Ecto neural progenitor cell (in vitro differentiated cells): ENCODE results near the gene TWSG1.
"Not testable (repeated sequence)": the region's sequence is repeated elsewhere in the genome, so short reads cannot be mapped to it uniquely, and the experiment has no call there.

Experiments
- DNase-seq: peaks from one replicate; pipeline ENCODE4 v3.0.0-alpha.2; 2018; ENCODE audit warnings: low spot score

The TWSG1 gene

GRCh38 chr18:9335697-9336045, 1.1 kb downstream of the TWSG1 start:
- no peak for DNase-seq

GRCh38 chr18:9336827-9337226, 2.3 kb downstream of the TWSG1 start:
- no peak for DNase-seq

GRCh38 chr18:9337873-9338272, 3.3 kb downstream of the TWSG1 start:
- DNase-seq = no peak

GRCh38 chr18:9340472-9340871, 5.9 kb downstream of the TWSG1 start:
- DNase-seq = no peak

- no peak for DNase-seq
These were observed 9.0 kb downstream of the TWSG1 start for GRCh38 chr18:9343577-9343976.

GRCh38 chr18:9346775-9347174, 12.2 kb downstream of the TWSG1 start:
- no peak for DNase-seq

GRCh38 chr18:9348079-9348671, 13.6 kb downstream of the TWSG1 start:
- no peak for DNase-seq

- no peak for DNase-seq
These were observed 14.2 kb downstream of the TWSG1 start for GRCh38 chr18:9348766-9349165.

- DNase-seq = no peak
These were observed 19.0 kb downstream of the TWSG1 start for GRCh38 chr18:9353596-9353995.

- no peak for DNase-seq
These were observed 19.7 kb downstream of the TWSG1 start for GRCh38 chr18:9354256-9354655.

GRCh38 chr18:9356976-9357375, 22.4 kb downstream of the TWSG1 start:
- DNase-seq = no peak

- DNase-seq = no peak
These were observed 25.2 kb downstream of the TWSG1 start for GRCh38 chr18:9359796-9360195.

- DNase-seq = no peak
These were observed 26.6 kb downstream of the TWSG1 start for GRCh38 chr18:9361191-9361590.

GRCh38 chr18:9362869-9363268, 28.3 kb downstream of the TWSG1 start:
- DNase-seq = no peak

- DNase-seq = no peak
These were observed 29.7 kb downstream of the TWSG1 start for GRCh38 chr18:9364242-9364641.

- DNase-seq = no peak
These were observed 30.8 kb downstream of the TWSG1 start for GRCh38 chr18:9365406-9365805.

GRCh38 chr18:9366126-9366714, 31.6 kb downstream of the TWSG1 start:
- DNase-seq = peak; percentile 57

- not testable (repeated sequence) for DNase-seq
These were observed 38.7 kb downstream of the TWSG1 start for GRCh38 chr18:9373254-9373653.

GRCh38 chr18:9379118-9379517, 44.5 kb downstream of the TWSG1 start:
- DNase-seq = no peak

- no peak for DNase-seq
These were observed 45.5 kb downstream of the TWSG1 start for GRCh38 chr18:9380101-9380500.

GRCh38 chr18:9380621-9381395, 46.2 kb downstream of the TWSG1 start:
- DNase-seq = no peak

- no peak for DNase-seq
These were observed 52.3 kb downstream of the TWSG1 start for GRCh38 chr18:9386879-9387278.

GRCh38 chr18:9387891-9388290, 53.3 kb downstream of the TWSG1 start:
- no peak for DNase-seq

GRCh38 chr18:9389706-9390105, 55.1 kb downstream of the TWSG1 start:
- no peak for DNase-seq
